NCI-H446 (cell line): ENCODE data around the gene RBFA.

Experiments
- DNase-seq, 2 experiments: peaks; one replicate each; lab custom pipeline; 2025; lab: John Stamatoyannopoulos, UW

The RBFA gene

GRCh38 chr18:80074697-80075096 lies 40.5 kb downstream of the RBFA start:
- no peak for DNase-seq

- no peak for DNase-seq
Measured at GRCh38 chr18:80075940-80076339, 41.7 kb downstream of the RBFA start.

GRCh38 chr18:80076379-80076778 lies 42.1 kb downstream of the RBFA start:
- DNase-seq, result no peak

GRCh38 chr18:80077873-80078272 lies 43.6 kb downstream of the RBFA start:
- DNase-seq, result no peak
